ENCODE measurements around the gene DHRS7.

Gene DHRS7

GRCh38 chr14:60199321-60199720, 34.1 kb upstream of the DHRS7 start:
- no peak for TF ChIP-seq CTCF (IDR thresholded peaks at IDR 0.05; ENCODE audit: low read depth, low read length, missing control alignments)
- no peak overlapping the region for H3K4me3 ChIP-seq (ENCODE audit: low read depth, low read length)
- H3K36me3 ChIP-seq (replicated peaks) = no peaks in the 10 kb centered on the region
- H3K27ac ChIP-seq = no peak overlapping the region
- no peak for DNase-seq
- H3K27me3 ChIP-seq (replicated peaks) = no peaks in the 10 kb centered on the region
- in situ Hi-C loops (cut with HindIII; ENCODE audit: low pct_ligation_motif_present, low sequenced_read_pairs) = no loop called here

- DNase-seq = no peak
- Histone ChIP-seq H3K36me3 (replicated peaks) (no peaks in the 10 kb centered on the region), H3K4me3 (ENCODE audit: low read depth, low read length) (no peak overlapping the region), H3K27ac (no peak overlapping the region), H3K27me3 (replicated peaks) (no peaks in the 10 kb centered on the region)
- no peak for TF ChIP-seq CTCF (IDR thresholded peaks at IDR 0.05; ENCODE audit: low read depth, low read length, missing control alignments)
- in situ Hi-C loops (cut with HindIII; ENCODE audit: low pct_ligation_motif_present, low sequenced_read_pairs) = no loop called here
Observed at GRCh38 chr14:60197629-60198303, 32.6 kb upstream of the DHRS7 start.

- TF ChIP-seq CTCF (IDR thresholded peaks at IDR 0.05; ENCODE audit: low read depth, low read length, missing control alignments) = no peak
- Histone ChIP-seq H3K36me3 (replicated peaks) (no peaks in the 10 kb centered on the region), H3K27me3 (replicated peaks) (no peaks in the 10 kb centered on the region), H3K4me3 (ENCODE audit: low read depth, low read length) (no peak overlapping the region), H3K27ac (no peak overlapping the region)
- no peak for DNase-seq
- in situ Hi-C loops (cut with HindIII; ENCODE audit: low pct_ligation_motif_present, low sequenced_read_pairs) = no loop called here
Observed at GRCh38 chr14:60196291-60196690, 31.1 kb upstream of the DHRS7 start.

- DNase-seq = no peak
- no peak for TF ChIP-seq CTCF (IDR thresholded peaks at IDR 0.05; ENCODE audit: low read depth, low read length, missing control alignments)
- in situ Hi-C loops (cut with HindIII; ENCODE audit: low pct_ligation_motif_present, low sequenced_read_pairs) = no loop called here
Observed at GRCh38 chr14:60195179-60195810, 30.1 kb upstream of the DHRS7 start.

GRCh38 chr14:60189923-60190840, 25.0 kb upstream of the DHRS7 start:
- no peak overlapping the region for H3K27ac ChIP-seq
- H3K4me3 ChIP-seq (ENCODE audit: low read depth, low read length) = no peak overlapping the region
- DNase-seq = no peak
- in situ Hi-C loops (cut with HindIII; ENCODE audit: low pct_ligation_motif_present, low sequenced_read_pairs) = no loop called here
- no peak for TF ChIP-seq CTCF (IDR thresholded peaks at IDR 0.05; ENCODE audit: low read depth, low read length, missing control alignments)
- H3K27me3 ChIP-seq (replicated peaks) = no peaks in the 10 kb centered on the region
- H3K36me3 ChIP-seq (replicated peaks) = no peaks in the 10 kb centered on the region

More at GRCh38 chr14:60195179-60195810, 30.1 kb upstream of the DHRS7 start:
- no peak overlapping the region for H3K27ac ChIP-seq
- H3K27me3 ChIP-seq (replicated peaks) = no peaks in the 10 kb centered on the region
- no peak overlapping the region for H3K4me3 ChIP-seq (ENCODE audit: low read depth, low read length)
- no peaks in the 10 kb centered on the region for H3K36me3 ChIP-seq (replicated peaks)

All from brain microvascular endothelial cell (primary cell).